GM13976 (cell line): ENCODE data around the gene SCN4A.
"Not testable (repeated sequence)": the region's sequence is repeated elsewhere in the genome, so short reads cannot be mapped to it uniquely, and the experiment has no call there.

ENCODE experiments used
- DNase-seq: peaks from one replicate; pipeline ENCODE4 v3.0.0; 2012; ENCODE audit warnings: low spot score
- CTCF ChIP-seq: IDR thresholded peaks from 2 replicates; pipeline ENCODE4 v1.5.1; 2012; ENCODE audit warnings: borderline replicate concordance, mild to moderate bottlenecking; ENCODE audit not compliant: insufficient read depth; ENCODE audit errors: extremely low read depth, missing control alignments, control extremely low read depth
- in situ Hi-C: fragments of 300-500 bp; cut with MboI; formaldehyde crosslinking; loops from one replicate; pipeline ENCODE4 v1.12.0; 2022; ENCODE audit warnings: low sequenced_read_pairs, mixed read lengths, inconsistent platforms; ENCODE audit not compliant: unreplicated experiment

Gene SCN4A

DNA sequence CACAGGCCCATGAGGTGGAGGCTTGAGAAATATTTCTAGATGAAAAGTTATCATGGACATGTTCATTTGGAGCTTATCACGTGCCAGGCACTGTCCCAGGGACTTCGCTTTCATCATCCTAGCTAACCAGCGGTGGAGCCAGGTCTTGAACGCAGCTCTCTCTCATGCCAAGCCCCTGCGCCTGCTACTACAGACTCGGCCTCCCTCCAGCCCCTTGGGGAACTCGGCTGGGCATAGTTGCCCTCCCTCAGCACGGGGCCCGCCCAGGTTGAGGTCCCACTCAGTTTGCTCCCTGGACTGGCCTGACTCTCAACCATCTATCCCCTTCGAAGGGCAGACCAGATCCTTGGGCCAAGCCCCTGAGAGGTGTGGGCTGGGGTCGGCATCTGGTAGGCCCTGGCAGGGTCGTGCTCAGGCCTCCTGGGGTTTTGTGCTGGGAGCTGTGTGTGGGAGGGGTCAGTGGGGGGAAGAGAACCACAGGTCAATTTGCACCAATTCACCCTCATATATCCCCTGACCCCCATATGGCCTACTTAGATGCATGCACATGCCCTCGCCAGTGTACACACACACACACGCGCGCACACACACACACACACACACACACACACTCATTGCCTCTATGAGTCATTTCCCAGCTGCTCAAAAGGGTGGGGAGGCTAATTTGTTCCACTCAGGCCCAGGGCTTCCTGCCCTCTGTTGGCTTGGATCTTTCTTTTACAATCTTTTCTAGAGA, 12.1 kb upstream of the SCN4A start:
- in situ Hi-C loops, result no loop called here
- no peak for DNase-seq

GRCh38 chr17:63984236-63984635, 11.5 kb upstream of the SCN4A start:
- in situ Hi-C loops, result no loop called here
- TF ChIP-seq CTCF, result no peak
- no peak for DNase-seq

More for the DNA sequence above, 12.1 kb upstream of the SCN4A start:
- no peak for TF ChIP-seq CTCF

DNA sequence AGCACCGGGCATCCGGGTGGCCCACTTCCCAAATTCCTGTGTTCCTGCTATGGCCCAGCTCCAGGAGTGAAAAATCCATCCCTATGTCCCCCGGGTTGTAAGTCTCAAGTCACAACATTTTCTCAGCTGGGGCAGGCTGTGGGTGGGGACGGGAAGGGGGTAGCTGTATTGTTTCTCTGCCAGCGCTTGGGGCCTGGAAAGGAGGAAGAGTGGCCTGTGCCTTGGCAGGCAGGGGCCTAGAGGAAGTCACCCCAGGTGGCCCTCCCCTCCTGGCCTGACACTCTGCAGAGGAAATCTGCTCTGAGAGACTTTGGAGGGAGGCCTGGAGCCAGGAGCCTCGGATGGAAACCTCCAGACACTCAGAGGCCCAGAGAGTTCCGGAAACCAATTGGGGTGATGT, 10.6 kb upstream of the SCN4A start:
- no peak for DNase-seq
- TF ChIP-seq CTCF, result no peak
- in situ Hi-C loops, result no loop called here

- in situ Hi-C loops, DNase-seq: not testable (repeated sequence)
These were observed 9.9 kb upstream of the SCN4A start for GRCh38 chr17:63982641-63983040.

GRCh38 chr17:63978272-63979200, 5.8 kb upstream of the SCN4A start:
- in situ Hi-C loops, result no loop called here
- no peak for TF ChIP-seq CTCF
- no peak for DNase-seq

- in situ Hi-C loops, result no loop called here
- DNase-seq, result no peak
- no peak for TF ChIP-seq CTCF
These were observed 4.0 kb upstream of the SCN4A start for GRCh38 chr17:63976702-63977101.
